Heart left ventricle (tissue), 13 donors: ENCODE results near the gene TARS2.

Source experiments
- CTCF ChIP-seq, 12 donors: fragments of 200-600 bp; sonication (generic) in 4 of 12; IDR thresholded peaks; one replicate each; pipeline versions ENCODE4 v1.5.0 to v1.8.0; 2018 to 2022; ENCODE audit warnings: antibody characterized with exemption in 12 of 12, mild to moderate bottlenecking in 5 of 12
- POLR2A ChIP-seq, 2 donors: fragments of 450-650 bp; IDR thresholded peaks; one replicate each; pipeline ENCODE4 v1.6.1; 2017; ENCODE audit warnings: antibody characterized with exemption in 2 of 2, mild to moderate bottlenecking in 2 of 2, moderate library complexity in 2 of 2
- donor health status: ischemic (EF 13 %, LVEDD 7.1; RV severe dilation, severe dysfunction).
- donor health status: DM: no; HTN: yes; CAD: no.
- donor health status: DM: no; HTN: no; CAD: no.
- donor health status: ischemic (EF 25% LVEDD 6.9; RV normal size, moderate dysfunction).
- donor health status: ischemic (EF 25% LVEDD 5.7; RV mildly dilated, moderate dysfunction).
- donor health status: ischemic (EF 35%, LVEDD 5.7; RV mildly dilated, moderate dysfunction).
- donor health status: nonischemic (EF 11% LVEDD 7.7; RV severe dilation, severe dysfunction).
- donor health status: DM: yes; HTN: yes; CAD: no.
- donor health status: PGD.
- donor health status: ischemic (EF 29% LVEDD 5.4; RV normal size, mild dysfunction).
- donor health status: nonischemic (EF 23%, LVEDD 6.1; RV moderate dilation, normal function).

- TF ChIP-seq CTCF (IDR thresholded peaks at IDR 0.05) (no peak), POLR2A (IDR thresholded peaks at IDR 0.05) (no peak)
Measured at GRCh38 chr1:150508982-150509381, 21.8 kb downstream of the TARS2 start.
